Fibroblast of lung (primary cell): Measurements from ENCODE around the gene DTD1. TPM values are rescaled to one million over a fixed set of nuclear protein-coding genes. Genes with fewer than 3 reads are reported as not detected.
A peak's percentile ranks its signal among the peaks of the same experiment; 100 is the strongest.

ENCODE experiments used
- DNase-seq, 2 donors: peaks; one replicate each; pipeline versions ENCODE4 v3.0.0 to v3.0.0-alpha.2; 2010; ENCODE audit warnings: low read depth in 2 of 2
- H2AFZ ChIP-seq: 2 replicates; pipeline ENCODE4 v1.5.1; 2012; ENCODE audit warnings: low read length, control low read depth, inconsistent platforms
- H3K27ac ChIP-seq: 2 replicates; pipeline ENCODE4 v1.5.1; 2011; ENCODE audit warnings: low read length, control low read depth; ENCODE audit not compliant: insufficient read depth
- H3K27me3 ChIP-seq: 2 replicates; pipeline ENCODE4 v1.5.1; 2011; ENCODE audit warnings: mild to moderate bottlenecking, low read length; ENCODE audit not compliant: control insufficient read depth, insufficient read depth
- H3K36me3 ChIP-seq: 2 replicates; pipeline ENCODE4 v1.5.1; 2011; ENCODE audit warnings: low read length; ENCODE audit not compliant: control insufficient read depth, insufficient read depth
- H3K4me1 ChIP-seq: 2 replicates; pipeline ENCODE4 v1.5.1; 2011; ENCODE audit warnings: low read length; ENCODE audit not compliant: control insufficient read depth, insufficient read depth; ENCODE audit errors: extremely low read depth
- H3K4me2 ChIP-seq: 2 replicates; pipeline ENCODE4 v1.5.1; 2011; ENCODE audit warnings: low read length, control low read depth; ENCODE audit not compliant: insufficient read depth; ENCODE audit errors: extremely low read depth
- H3K4me3 ChIP-seq, 4 experiments: fragments of 200-600 bp in 1 of 4; sonication (generic) in 1 of 4; replicated peaks in 1 of 4; 2 replicates each; pipeline ENCODE4 v1.5.1; 2011 to 2016; ENCODE audit warnings: low read length in 4 of 4, low read depth in 3 of 4, mild to moderate bottlenecking in 3 of 4, control low read depth in 2 of 4, inconsistent platforms in 1 of 4, mixed read lengths in 1 of 4; ENCODE audit not compliant: insufficient read depth in 1 of 4; ENCODE audit errors: control extremely low read depth in 1 of 4
- H3K79me2 ChIP-seq: 2 replicates; pipeline ENCODE4 v1.5.1; 2012; ENCODE audit warnings: mild to moderate bottlenecking, low read length, inconsistent platforms; ENCODE audit not compliant: control insufficient read depth, insufficient read depth
- H3K9ac ChIP-seq: 2 replicates; pipeline ENCODE4 v1.5.1; 2011; ENCODE audit warnings: mild to moderate bottlenecking, low read length, control low read depth; ENCODE audit not compliant: insufficient read depth
- H3K9me3 ChIP-seq: 2 replicates; pipeline ENCODE4 v1.5.1; 2012; ENCODE audit warnings: low read depth, low read length; ENCODE audit not compliant: control insufficient read depth, insufficient read depth
- H4K20me1 ChIP-seq: 2 replicates; pipeline ENCODE4 v1.5.1; 2011; ENCODE audit warnings: low read length; ENCODE audit not compliant: control insufficient read depth, insufficient read depth; ENCODE audit errors: extremely low read depth
- EZH2 ChIP-seq: IDR thresholded peaks from 2 replicates; pipeline ENCODE4 v1.5.1; 2012; ENCODE audit warnings: low read length, control low read depth, mild to moderate bottlenecking; ENCODE audit errors: missing control alignments
- polyA plus RNA-seq, 2 donors: library from polyadenylated mRNA; depleted of rRNA in 1 of 2; stranded (reverse) in 1 of 2; unstranded in 1 of 2; fragments of >200 nt; gene quantifications; 2 replicates each; pipeline ENCODE4 v1.2.1, GENCODE V29; 2011 to 2012; ENCODE audit warnings: missing spikeins in 1 of 2
- total RNA-seq: library from RNA; depleted of rRNA; stranded (reverse); fragments of >200 nt; gene quantifications from 2 replicates; pipeline ENCODE4 v1.2.1, GENCODE V29; 2014
- TF ChIP-seq, protein P1 (sequence below), 2 donors: IDR thresholded peaks in 1 of 2; conservative IDR thresholded peaks in 1 of 2; 1 replicate in 1 of 2; 2 replicates in 1 of 2; pipeline ENCODE4 v1.5.1; 2011 to 2012; ENCODE audit warnings: low read length in 2 of 2, control low read depth in 1 of 2, inconsistent platforms in 1 of 2, low read depth in 1 of 2, mild to moderate bottlenecking in 1 of 2

DTD1 gene
- total and polyA plus RNA-seq, 2 donors (not counting 1 experiment from before 2014, with no cell fraction given), result 60.8 to 71.0 TPM

DNA sequence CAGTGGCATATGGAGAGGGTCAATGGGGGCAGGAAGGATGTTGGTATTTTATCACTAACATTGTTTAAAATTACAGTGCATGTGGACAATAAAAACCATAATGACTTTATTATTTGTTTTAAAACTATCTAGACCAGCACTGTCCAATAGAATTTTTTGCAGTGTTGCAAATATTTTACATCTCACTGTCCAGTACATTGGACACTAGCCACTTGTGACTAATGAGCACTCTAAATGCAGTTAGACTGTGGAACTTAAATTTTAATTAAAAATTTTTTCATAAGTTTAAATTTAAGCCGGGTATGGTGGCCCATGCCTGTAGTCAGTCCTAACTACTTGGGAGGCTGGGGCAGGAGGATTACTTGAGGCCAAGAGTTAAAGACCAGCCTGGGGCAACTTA is 101.7 kb downstream of the DTD1 start:
- H3K79me2 ChIP-seq, result no peaks in the 10 kb centered on the region
- H3K9ac ChIP-seq, result no peak overlapping the region
- no peak for DNase-seq
- no peak overlapping the region for H2AFZ ChIP-seq
- H3K4me2 ChIP-seq, result no peak overlapping the region
- H3K36me3 ChIP-seq, result no peaks in the 10 kb centered on the region
- no peak overlapping the region for H3K27ac ChIP-seq
- no peaks in the 10 kb centered on the region for H3K9me3 ChIP-seq
- no peaks in the 10 kb centered on the region for H4K20me1 ChIP-seq
- no peaks in the 10 kb centered on the region for H3K27me3 ChIP-seq
- TF ChIP-seq EZH2, result no peak
- TF ChIP-seq, protein P1, sequence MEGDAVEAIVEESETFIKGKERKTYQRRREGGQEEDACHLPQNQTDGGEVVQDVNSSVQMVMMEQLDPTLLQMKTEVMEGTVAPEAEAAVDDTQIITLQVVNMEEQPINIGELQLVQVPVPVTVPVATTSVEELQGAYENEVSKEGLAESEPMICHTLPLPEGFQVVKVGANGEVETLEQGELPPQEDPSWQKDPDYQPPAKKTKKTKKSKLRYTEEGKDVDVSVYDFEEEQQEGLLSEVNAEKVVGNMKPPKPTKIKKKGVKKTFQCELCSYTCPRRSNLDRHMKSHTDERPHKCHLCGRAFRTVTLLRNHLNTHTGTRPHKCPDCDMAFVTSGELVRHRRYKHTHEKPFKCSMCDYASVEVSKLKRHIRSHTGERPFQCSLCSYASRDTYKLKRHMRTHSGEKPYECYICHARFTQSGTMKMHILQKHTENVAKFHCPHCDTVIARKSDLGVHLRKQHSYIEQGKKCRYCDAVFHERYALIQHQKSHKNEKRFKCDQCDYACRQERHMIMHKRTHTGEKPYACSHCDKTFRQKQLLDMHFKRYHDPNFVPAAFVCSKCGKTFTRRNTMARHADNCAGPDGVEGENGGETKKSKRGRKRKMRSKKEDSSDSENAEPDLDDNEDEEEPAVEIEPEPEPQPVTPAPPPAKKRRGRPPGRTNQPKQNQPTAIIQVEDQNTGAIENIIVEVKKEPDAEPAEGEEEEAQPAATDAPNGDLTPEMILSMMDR (conservative IDR thresholded peaks at IDR 0.05 in 1 of 2, IDR thresholded peaks at IDR 0.05 in 1 of 2; ENCODE audit: low read depth in 1 of 2, low read length in 2 of 2), result no peak
- peaks cover 2% of the 10 kb centered on the region for H3K4me1 ChIP-seq
- H3K4me3 ChIP-seq, result no peak overlapping the region

DNA sequence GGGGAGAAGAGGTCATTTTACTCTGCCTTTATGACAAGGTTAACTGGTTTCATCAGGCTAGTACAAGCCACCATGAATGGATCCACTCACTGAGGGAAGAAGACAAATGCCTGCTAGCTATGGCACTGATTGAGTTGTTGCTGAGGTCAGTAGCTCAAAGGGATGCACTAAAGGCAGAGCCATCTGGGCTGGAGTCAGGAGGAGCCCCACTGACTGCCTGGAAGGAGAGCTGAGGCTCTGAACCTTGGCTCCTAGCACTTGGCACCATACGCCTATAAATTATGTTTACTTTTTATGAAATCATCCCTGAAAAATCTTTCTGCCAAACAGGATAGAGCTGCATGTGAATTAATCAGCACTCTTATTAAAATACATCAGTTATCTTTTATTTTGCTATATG is 104.6 kb downstream of the DTD1 start:
- H3K27me3 ChIP-seq, result no peaks in the 10 kb centered on the region
- H3K36me3 ChIP-seq, result no peaks in the 10 kb centered on the region
- H3K4me1 ChIP-seq, result peaks cover 2% of the 10 kb centered on the region
- H3K79me2 ChIP-seq, result no peaks in the 10 kb centered on the region
- peak in 1 of 2 donors; percentile 18 for DNase-seq
- no peak overlapping the region for H3K4me2 ChIP-seq
- H3K27ac ChIP-seq, result no peak overlapping the region
- no peaks in the 10 kb centered on the region for H4K20me1 ChIP-seq
- no peaks in the 10 kb centered on the region for H3K9me3 ChIP-seq
- no peak overlapping the region for H2AFZ ChIP-seq
- H3K9ac ChIP-seq, result no peak overlapping the region
- TF ChIP-seq, protein P1 (conservative IDR thresholded peaks at IDR 0.05 in 1 of 2, IDR thresholded peaks at IDR 0.05 in 1 of 2; ENCODE audit: low read depth in 1 of 2, low read length in 2 of 2), result no peak
- no peak for TF ChIP-seq EZH2
- no peak overlapping the region for H3K4me3 ChIP-seq

DNA sequence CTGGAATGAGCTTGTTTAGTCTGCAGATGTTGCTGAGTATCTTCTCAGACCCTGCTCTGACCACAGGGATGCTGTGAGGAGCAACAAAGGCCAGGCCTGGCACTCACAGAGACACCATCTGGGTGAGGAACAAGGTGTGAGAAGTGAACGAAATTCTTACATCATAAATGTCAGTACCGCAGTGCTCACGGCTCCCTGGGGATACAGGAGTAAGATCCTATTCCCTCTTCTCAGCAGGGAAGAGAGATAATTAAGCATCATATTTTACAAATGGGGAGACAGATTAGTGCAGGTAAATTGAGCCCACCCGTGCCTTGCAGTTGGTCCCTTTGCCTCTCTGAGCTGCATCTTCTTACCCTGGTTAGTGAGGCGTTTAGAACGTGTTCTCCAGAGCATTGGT is 106.2 kb downstream of the DTD1 start:
- no peaks in the 10 kb centered on the region for H3K27me3 ChIP-seq
- no peak for TF ChIP-seq EZH2
- TF ChIP-seq, protein P1 (conservative IDR thresholded peaks at IDR 0.05 in 1 of 2, IDR thresholded peaks at IDR 0.05 in 1 of 2; ENCODE audit: low read depth in 1 of 2, low read length in 2 of 2), result no peak
- H3K4me3 ChIP-seq, result no peak overlapping the region
- H3K4me1 ChIP-seq, result peaks cover 2% of the 10 kb centered on the region
- H3K9ac ChIP-seq, result no peak overlapping the region
- H3K4me2 ChIP-seq, result no peak overlapping the region
- no peak overlapping the region for H3K27ac ChIP-seq
- no peak overlapping the region for H2AFZ ChIP-seq
- no peak for DNase-seq
- no peaks in the 10 kb centered on the region for H4K20me1 ChIP-seq
- no peaks in the 10 kb centered on the region for H3K9me3 ChIP-seq
- H3K79me2 ChIP-seq, result no peaks in the 10 kb centered on the region
- no peaks in the 10 kb centered on the region for H3K36me3 ChIP-seq
